Panc1 (cell line): ENCODE measurements around the gene NTRK2. TPM values are rescaled to one million over a fixed set of nuclear protein-coding genes. Genes with fewer than 3 reads are reported as not detected.

Experiments used
- ATAC-seq: fragments of 200-7000 bp; cut with Tn5 transposase; 2 replicates; pipeline ENCODE4 v1.9.1; 2020; ENCODE audit warnings: mild to moderate bottlenecking, moderate library complexity
- BruUV-seq: library from RNA; stranded (reverse); fragments of 400-500 nt; replicated peaks from 2 replicates; lab custom pipeline; 2021; lab: Mats Ljungman, UMichigan
- CTCF ChIA-PET: fragments of 300-600 bp; sonication (Branson Sonifier 250); formaldehyde crosslinking; loops from one replicate; lab custom pipeline; 2022; ENCODE audit warnings: antibody characterized with exemption; lab: Charles Lee
- POLR2A ChIA-PET: fragments of 300-600 bp; sonication (Branson Sonifier 250); formaldehyde crosslinking; loops from one replicate; lab custom pipeline; 2022; ENCODE audit warnings: antibody characterized with exemption; lab: Charles Lee
- DNase-seq: peaks from one replicate; pipeline ENCODE4 v3.0.0-alpha.2; 2010; ENCODE audit warnings: low read depth, low spot score
- H3K27ac ChIP-seq: 2 replicates; pipeline ENCODE4 v1.5.1; 2011; ENCODE audit warnings: mild to moderate bottlenecking, low read length, inconsistent platforms
- H3K27me3 ChIP-seq: fragments of 200-500 bp; sonication (Bioruptor generic); 2 replicates; pipeline ENCODE4 v1.6.0; 2014; ENCODE audit warnings: low read length, inconsistent platforms; ENCODE audit not compliant: control insufficient read depth, insufficient read depth
- H3K36me3 ChIP-seq: fragments of 200-500 bp; sonication (Bioruptor generic); 2 replicates; pipeline ENCODE4 v1.5.1; 2014; ENCODE audit warnings: inconsistent platforms, mild to moderate bottlenecking, low read length, moderate library complexity; ENCODE audit not compliant: control insufficient read depth, insufficient read depth
- H3K4me1 ChIP-seq: 2 replicates; pipeline ENCODE4 v1.5.1; 2011; ENCODE audit warnings: inconsistent platforms, mild to moderate bottlenecking, low read length, moderate library complexity; ENCODE audit not compliant: control insufficient read depth, insufficient read depth
- H3K4me3 ChIP-seq, 2 experiments: 2 replicates each; pipeline ENCODE4 v1.5.1; 2011 to 2012; ENCODE audit warnings: low read depth in 2 of 2, low read length in 2 of 2, mild to moderate bottlenecking in 2 of 2, inconsistent platforms in 1 of 2, moderate library complexity in 1 of 2
- H3K9me3 ChIP-seq: fragments of 200-500 bp; sonication (Bioruptor generic); 2 replicates; pipeline ENCODE4 v1.5.1; 2014; ENCODE audit warnings: low read depth, mild to moderate bottlenecking, inconsistent platforms, low read length, moderate library complexity; ENCODE audit not compliant: control insufficient read depth, insufficient read depth
- POLR2AphosphoS5 ChIP-seq: IDR thresholded peaks from 2 replicates; pipeline ENCODE4 v1.6.1; 2012; ENCODE audit warnings: mild to moderate bottlenecking, low read depth, low read length, moderate library complexity
- SIN3A ChIP-seq: IDR thresholded peaks from 2 replicates; pipeline ENCODE4 v1.6.1; 2012; ENCODE audit warnings: low read depth, mild to moderate bottlenecking, low read length, moderate library complexity, borderline replicate concordance; ENCODE audit not compliant: insufficient read depth
- TCF7L2 ChIP-seq: IDR thresholded peaks from 2 replicates; pipeline ENCODE4 v1.6.1; 2011; ENCODE audit warnings: mild to moderate bottlenecking, low read depth, low read length, inconsistent platforms
- in situ Hi-C: cut with HindIII; loops from 2 replicates; pipeline ENCODE4 v1.10.0; 2016; ENCODE audit warnings: low sequenced_read_pairs, low pct_unique_long_range_greater_than_20kb
- intact Hi-C: fragments of 100-400 bp; cut with micrococcal nuclease; formaldehyde crosslinking; loops from one replicate; pipeline ENCODE4 v1.10.0; 2022; ENCODE audit not compliant: unreplicated experiment
- total RNA-seq: library from RNA; stranded (reverse); gene quantifications from one replicate; pipeline ENCODE4 v1.2.1, GENCODE V29; 2021; ENCODE audit not compliant: unreplicated experiment
- TF ChIP-seq, protein P1 (sequence below), 2 experiments: IDR thresholded peaks; 2 replicates each; pipeline ENCODE4 v1.6.1; 2011 to 2012; ENCODE audit warnings: low read depth in 2 of 2, control low read depth in 1 of 2, low read length in 1 of 2, mild to moderate bottlenecking in 1 of 2, moderate library complexity in 1 of 2; ENCODE audit not compliant: insufficient read depth in 1 of 2
- TF ChIP-seq, protein P2 (sequence below): fragments of 450-650 bp; IDR thresholded peaks from 2 replicates; pipeline ENCODE4 v1.5.1; 2017; ENCODE audit warnings: mild to moderate bottlenecking

NTRK2 gene
- total RNA-seq, 1 experiment from 2014 or later: 0.23 TPM

DNA sequence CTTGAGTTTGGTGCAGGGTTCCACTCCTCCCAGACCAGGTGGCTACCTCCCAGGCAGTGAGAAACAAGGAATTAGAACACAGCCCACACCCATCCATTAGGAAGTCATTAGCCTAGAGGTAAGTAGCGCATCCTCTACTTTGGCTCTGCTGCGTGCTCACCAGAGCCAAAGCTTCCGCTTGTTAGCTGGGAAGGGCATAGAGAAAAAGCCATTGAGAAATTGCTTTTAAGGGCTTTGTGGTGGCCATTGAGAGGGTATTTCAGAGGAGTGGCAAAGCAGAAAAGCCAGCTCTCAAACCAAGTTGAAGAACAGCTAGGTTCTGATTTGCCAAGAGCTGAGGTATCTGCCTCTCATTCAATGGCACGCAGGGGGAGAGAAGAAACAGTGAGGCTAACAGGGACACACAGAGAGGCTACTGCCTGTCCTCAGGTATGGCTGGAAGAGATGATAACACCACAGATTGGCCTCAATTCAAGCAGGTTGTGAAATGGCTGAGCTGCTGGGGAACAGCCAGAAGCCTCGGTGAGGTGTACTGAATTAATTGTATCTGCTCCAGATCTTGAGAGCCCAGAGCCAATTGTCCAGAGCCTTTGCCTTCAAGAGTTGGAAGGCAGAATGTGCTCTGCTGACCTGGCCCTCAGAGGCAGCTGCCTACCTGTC lies 119.4 kb downstream of the NTRK2 start:
- ChIA-PET CTCF (no interaction called here), POLR2A (no interaction called here)
- H3K4me3 ChIP-seq: no peak overlapping the region
- intact Hi-C loops (loop anchor here (10.0 kb wide), 1 partner anchor 56 kb away; no protein-coding TSS in a partner anchor), in situ Hi-C loops (no loop called here)
- BruUV-seq: no TSS peak
- no peaks in the 10 kb centered on the region for H3K4me1 ChIP-seq
- H3K27me3 ChIP-seq: no peaks in the 10 kb centered on the region
- H3K36me3 ChIP-seq: no peaks in the 10 kb centered on the region
- no peaks in the 10 kb centered on the region for H3K9me3 ChIP-seq
- no peak overlapping the region for H3K27ac ChIP-seq
- TF ChIP-seq, protein P1, sequence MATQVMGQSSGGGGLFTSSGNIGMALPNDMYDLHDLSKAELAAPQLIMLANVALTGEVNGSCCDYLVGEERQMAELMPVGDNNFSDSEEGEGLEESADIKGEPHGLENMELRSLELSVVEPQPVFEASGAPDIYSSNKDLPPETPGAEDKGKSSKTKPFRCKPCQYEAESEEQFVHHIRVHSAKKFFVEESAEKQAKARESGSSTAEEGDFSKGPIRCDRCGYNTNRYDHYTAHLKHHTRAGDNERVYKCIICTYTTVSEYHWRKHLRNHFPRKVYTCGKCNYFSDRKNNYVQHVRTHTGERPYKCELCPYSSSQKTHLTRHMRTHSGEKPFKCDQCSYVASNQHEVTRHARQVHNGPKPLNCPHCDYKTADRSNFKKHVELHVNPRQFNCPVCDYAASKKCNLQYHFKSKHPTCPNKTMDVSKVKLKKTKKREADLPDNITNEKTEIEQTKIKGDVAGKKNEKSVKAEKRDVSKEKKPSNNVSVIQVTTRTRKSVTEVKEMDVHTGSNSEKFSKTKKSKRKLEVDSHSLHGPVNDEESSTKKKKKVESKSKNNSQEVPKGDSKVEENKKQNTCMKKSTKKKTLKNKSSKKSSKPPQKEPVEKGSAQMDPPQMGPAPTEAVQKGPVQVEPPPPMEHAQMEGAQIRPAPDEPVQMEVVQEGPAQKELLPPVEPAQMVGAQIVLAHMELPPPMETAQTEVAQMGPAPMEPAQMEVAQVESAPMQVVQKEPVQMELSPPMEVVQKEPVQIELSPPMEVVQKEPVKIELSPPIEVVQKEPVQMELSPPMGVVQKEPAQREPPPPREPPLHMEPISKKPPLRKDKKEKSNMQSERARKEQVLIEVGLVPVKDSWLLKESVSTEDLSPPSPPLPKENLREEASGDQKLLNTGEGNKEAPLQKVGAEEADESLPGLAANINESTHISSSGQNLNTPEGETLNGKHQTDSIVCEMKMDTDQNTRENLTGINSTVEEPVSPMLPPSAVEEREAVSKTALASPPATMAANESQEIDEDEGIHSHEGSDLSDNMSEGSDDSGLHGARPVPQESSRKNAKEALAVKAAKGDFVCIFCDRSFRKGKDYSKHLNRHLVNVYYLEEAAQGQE (IDR thresholded peaks at IDR 0.05; ENCODE audit: insufficient read depth in 1 of 2, low read depth in 2 of 2, low read length in 1 of 2): no peak
- no peak for TF ChIP-seq SIN3A
- TF ChIP-seq, protein P2, sequence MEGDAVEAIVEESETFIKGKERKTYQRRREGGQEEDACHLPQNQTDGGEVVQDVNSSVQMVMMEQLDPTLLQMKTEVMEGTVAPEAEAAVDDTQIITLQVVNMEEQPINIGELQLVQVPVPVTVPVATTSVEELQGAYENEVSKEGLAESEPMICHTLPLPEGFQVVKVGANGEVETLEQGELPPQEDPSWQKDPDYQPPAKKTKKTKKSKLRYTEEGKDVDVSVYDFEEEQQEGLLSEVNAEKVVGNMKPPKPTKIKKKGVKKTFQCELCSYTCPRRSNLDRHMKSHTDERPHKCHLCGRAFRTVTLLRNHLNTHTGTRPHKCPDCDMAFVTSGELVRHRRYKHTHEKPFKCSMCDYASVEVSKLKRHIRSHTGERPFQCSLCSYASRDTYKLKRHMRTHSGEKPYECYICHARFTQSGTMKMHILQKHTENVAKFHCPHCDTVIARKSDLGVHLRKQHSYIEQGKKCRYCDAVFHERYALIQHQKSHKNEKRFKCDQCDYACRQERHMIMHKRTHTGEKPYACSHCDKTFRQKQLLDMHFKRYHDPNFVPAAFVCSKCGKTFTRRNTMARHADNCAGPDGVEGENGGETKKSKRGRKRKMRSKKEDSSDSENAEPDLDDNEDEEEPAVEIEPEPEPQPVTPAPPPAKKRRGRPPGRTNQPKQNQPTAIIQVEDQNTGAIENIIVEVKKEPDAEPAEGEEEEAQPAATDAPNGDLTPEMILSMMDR: no peak
- TF ChIP-seq POLR2AphosphoS5: no peak
- no peak for TF ChIP-seq TCF7L2
- no peak for ATAC-seq
- DNase-seq: no peak

DNA sequence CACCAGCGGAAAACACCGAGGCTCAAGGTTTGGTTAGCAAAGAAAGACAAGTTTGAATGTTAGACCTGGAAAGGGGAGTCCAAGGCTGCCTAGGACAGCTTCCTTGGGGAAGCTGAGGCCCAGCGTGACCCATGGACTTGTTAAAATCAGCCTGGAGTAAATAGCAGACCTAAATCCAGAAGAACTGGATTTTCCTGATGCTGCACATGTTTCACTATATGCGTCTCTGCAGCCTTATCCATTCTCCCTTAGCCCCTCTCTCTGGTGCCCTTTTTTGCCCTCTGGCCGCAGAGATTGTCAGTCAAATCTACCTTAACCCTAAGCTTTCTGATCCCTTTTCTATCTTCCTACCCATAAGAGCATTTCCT lies 119.9 kb downstream of the NTRK2 start:
- Histone ChIP-seq H3K4me1 (no peaks in the 10 kb centered on the region), H3K36me3 (no peaks in the 10 kb centered on the region), H3K27me3 (no peaks in the 10 kb centered on the region), H3K9me3 (no peaks in the 10 kb centered on the region), H3K27ac (no peak overlapping the region), H3K4me3 (no peak overlapping the region)
- ATAC-seq (no peak), DNase-seq (no peak)
- intact Hi-C loops (loop anchor here (10.0 kb wide), 1 partner anchor 55 kb away; no protein-coding TSS in a partner anchor), in situ Hi-C loops (no loop called here)
- BruUV-seq: no TSS peak
- ChIA-PET CTCF (no interaction called here), POLR2A (no interaction called here)
- no peak for TF ChIP-seq SIN3A
- TF ChIP-seq, protein P1 (IDR thresholded peaks at IDR 0.05; ENCODE audit: insufficient read depth in 1 of 2, low read depth in 2 of 2, low read length in 1 of 2): no peak
- no peak for TF ChIP-seq TCF7L2
